GM10847 (cell line): ENCODE data around the gene PDCD2.

Source experiments
- POLR2A ChIP-seq: IDR thresholded peaks from 2 replicates; pipeline ENCODE4 v1.6.1; 2011; ENCODE audit not compliant: insufficient read length; ENCODE audit errors: extremely low read depth

The PDCD2 gene

GRCh38 chr6:170554013-170554795 lies 30.2 kb downstream of the PDCD2 start, which contains the start of gene TBP:
TBP (plus strand) TSS chr6:170554369; CDS start chr6:170557030, 2,661 bp downstream.
- peak; percentile 66 for TF ChIP-seq POLR2A

- TF ChIP-seq POLR2A: no peak
Measured at GRCh38 chr6:170553534-170554012, 30.9 kb downstream of the PDCD2 start.

- peak; percentile 89 for TF ChIP-seq POLR2A
Measured at GRCh38 chr6:170552765-170553533, 31.5 kb downstream of the PDCD2 start, which contains the start of gene PSMB1. PSMB1 (minus strand) TSS chr6:170553307; CDS start chr6:170553242, 65 bp downstream.

- TF ChIP-seq POLR2A: no peak
Measured at GRCh38 chr6:170545405-170545804, 39.0 kb downstream of the PDCD2 start.

GRCh38 chr6:170542031-170542719 lies 42.3 kb downstream of the PDCD2 start:
- TF ChIP-seq POLR2A: no peak

GRCh38 chr6:170537329-170537728 lies 47.1 kb downstream of the PDCD2 start:
- no peak for TF ChIP-seq POLR2A

GRCh38 chr6:170536671-170537070 lies 47.8 kb downstream of the PDCD2 start:
- TF ChIP-seq POLR2A: no peak

- TF ChIP-seq POLR2A: no peak
Measured at GRCh38 chr6:170535004-170535403, 49.4 kb downstream of the PDCD2 start.

- TF ChIP-seq POLR2A: no peak
Measured at GRCh38 chr6:170533792-170534191, 50.6 kb downstream of the PDCD2 start.

- TF ChIP-seq POLR2A: no peak
Measured at GRCh38 chr6:170532867-170533488, 51.5 kb downstream of the PDCD2 start.

- TF ChIP-seq POLR2A: no peak
Measured at GRCh38 chr6:170529839-170530469, 54.5 kb downstream of the PDCD2 start.

- TF ChIP-seq POLR2A: no peak
Measured at GRCh38 chr6:170525795-170526194, 58.6 kb downstream of the PDCD2 start.
